ENCODE data around the gene TPSAB1. TPM values are rescaled to one million over a fixed set of nuclear protein-coding genes. Genes with fewer than 3 reads are reported as not detected.
"Not testable (repeated sequence)": the region's sequence is repeated elsewhere in the genome, so short reads cannot be mapped to it uniquely, and the experiment has no call there.

Gene TPSAB1
- total and polyA plus RNA-seq, 3 experiments from 2014 or later: not detected

GRCh38 chr16:1269418-1269817, 28.9 kb downstream of the TPSAB1 start:
- H3K27ac Mint-ChIP-seq; POLR2A ChIA-PET; H3K9me3 ChIP-seq (ENCODE audit: low read length); H3K36me3 ChIP-seq (ENCODE audit: insufficient read depth, low read length); H3K4me1 Mint-ChIP-seq; H3K9me3 Mint-ChIP-seq; H3K27ac ChIP-seq (ENCODE audit: low read depth, low read length); H3K27me3 ChIP-seq (ENCODE audit: insufficient read depth, low read length, poor library complexity, severe bottlenecking); H3K4me3 Mint-ChIP-seq; CTCF ChIA-PET; DNase-seq; H3K4me3 ChIP-seq (ENCODE audit: low read length); H3K36me3 Mint-ChIP-seq; H3K4me1 ChIP-seq (ENCODE audit: insufficient read depth, low read length): not testable (repeated sequence)
- H3K27me3 Mint-ChIP-seq: peaks cover 8 to 15% of the 10 kb centered on the region in 2 donors

DNA sequence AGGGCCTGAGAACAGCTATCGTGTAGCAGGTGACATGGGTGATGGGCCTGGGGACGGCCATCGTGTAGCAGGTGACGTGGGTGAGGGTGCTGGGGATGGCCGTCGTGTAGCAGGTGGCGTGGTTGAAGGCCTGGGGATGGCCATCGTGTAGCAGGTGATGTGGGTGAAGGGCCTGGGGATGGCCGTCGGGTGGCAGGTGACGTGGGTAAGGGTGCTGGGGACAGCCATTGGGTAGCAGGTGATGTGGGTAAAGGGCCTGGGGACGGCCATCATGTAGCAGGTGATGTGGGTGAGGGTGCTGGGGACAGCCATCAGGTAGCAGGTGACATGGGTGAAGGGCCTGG, 30.8 kb downstream of the TPSAB1 start:
- DNase-seq: no peak
- ChIA-PET POLR2A (no interaction called here), CTCF (no interaction called here)
- no peaks in the 10 kb centered on the region for H3K36me3 Mint-ChIP-seq
- Histone ChIP-seq H3K4me1 (ENCODE audit: insufficient read depth, low read length) (no peaks in the 10 kb centered on the region), H3K27me3 (ENCODE audit: insufficient read depth, low read length, poor library complexity, severe bottlenecking) (no peaks in the 10 kb centered on the region), H3K9me3 (ENCODE audit: low read length) (no peaks in the 10 kb centered on the region), H3K27ac (ENCODE audit: low read depth, low read length) (no peak overlapping the region), H3K4me3 (ENCODE audit: low read length) (no peak overlapping the region), H3K36me3 (ENCODE audit: insufficient read depth, low read length) (no peaks in the 10 kb centered on the region)
- peaks cover 0 to 5% (median 0%) of the 10 kb centered on the region in 3 donors for H3K4me1 Mint-ChIP-seq
- no peaks in the 10 kb centered on the region for H3K9me3 Mint-ChIP-seq
- no peak overlapping the region for H3K4me3 Mint-ChIP-seq
- peaks cover 12 to 23% of the 10 kb centered on the region in 2 donors for H3K27me3 Mint-ChIP-seq
- H3K27ac Mint-ChIP-seq: no peak overlapping the region

GRCh38 chr16:1271724-1272413, 31.4 kb downstream of the TPSAB1 start:
- DNase-seq; CTCF ChIA-PET; H3K36me3 ChIP-seq (ENCODE audit: insufficient read depth, low read length); H3K9me3 ChIP-seq (ENCODE audit: low read length); H3K4me3 ChIP-seq (ENCODE audit: low read length); H3K27ac Mint-ChIP-seq; H3K4me3 Mint-ChIP-seq; H3K36me3 Mint-ChIP-seq; POLR2A ChIA-PET; H3K4me1 ChIP-seq (ENCODE audit: insufficient read depth, low read length); H3K27ac ChIP-seq (ENCODE audit: low read depth, low read length); H3K27me3 ChIP-seq (ENCODE audit: insufficient read depth, low read length, poor library complexity, severe bottlenecking); H3K4me1 Mint-ChIP-seq; H3K9me3 Mint-ChIP-seq: not testable (repeated sequence)
- peaks cover 12 to 23% of the 10 kb centered on the region in 2 donors for H3K27me3 Mint-ChIP-seq

- Mint-ChIP-seq H3K36me3 (no peaks in the 10 kb centered on the region), H3K4me1 (peaks cover 0 to 5% (median 0%) of the 10 kb centered on the region in 3 donors), H3K27me3 (peaks cover 12 to 25% of the 10 kb centered on the region in 2 donors), H3K4me3 (no peak overlapping the region), H3K9me3 (no peaks in the 10 kb centered on the region), H3K27ac (no peak overlapping the region)
- no peak overlapping the region for H3K27ac ChIP-seq (ENCODE audit: low read depth, low read length)
- POLR2A ChIA-PET: no interaction called here
- H3K36me3 ChIP-seq (ENCODE audit: insufficient read depth, low read length): no peaks in the 10 kb centered on the region
- no peak overlapping the region for H3K4me3 ChIP-seq (ENCODE audit: low read length)
- peaks cover 2% of the 10 kb centered on the region for H3K27me3 ChIP-seq (ENCODE audit: insufficient read depth, low read length, poor library complexity, severe bottlenecking)
- no peak for DNase-seq
- no peaks in the 10 kb centered on the region for H3K9me3 ChIP-seq (ENCODE audit: low read length)
- no peaks in the 10 kb centered on the region for H3K4me1 ChIP-seq (ENCODE audit: insufficient read depth, low read length)
- CTCF ChIA-PET: no interaction called here
Observed at GRCh38 chr16:1272453-1273198, 32.1 kb downstream of the TPSAB1 start.

- no peaks in the 10 kb centered on the region for H3K9me3 ChIP-seq (ENCODE audit: low read length)
- ChIA-PET POLR2A (no interaction called here), CTCF (interaction anchor here (0.9 kb wide), 1 partner anchor 9 kb away, joined by 3 read pairs; no protein-coding TSS in a partner anchor)
- no peaks in the 10 kb centered on the region for H3K4me1 ChIP-seq (ENCODE audit: insufficient read depth, low read length)
- Mint-ChIP-seq H3K36me3 (no peaks in the 10 kb centered on the region), H3K9me3 (peaks cover 0 to 2% (median 0%) of the 10 kb centered on the region in 5 donors), H3K4me3 (no peak overlapping the region), H3K4me1 (peaks cover 0 to 5% (median 0%) of the 10 kb centered on the region in 3 donors), H3K27me3 (peaks cover 12 to 28% of the 10 kb centered on the region in 2 donors), H3K27ac (no peak overlapping the region)
- no peak for DNase-seq
- no peak overlapping the region for H3K27ac ChIP-seq (ENCODE audit: low read depth, low read length)
- no peaks in the 10 kb centered on the region for H3K36me3 ChIP-seq (ENCODE audit: insufficient read depth, low read length)
- no peak overlapping the region for H3K4me3 ChIP-seq (ENCODE audit: low read length)
- peaks cover 4% of the 10 kb centered on the region for H3K27me3 ChIP-seq (ENCODE audit: insufficient read depth, low read length, poor library complexity, severe bottlenecking)
Observed at GRCh38 chr16:1273816-1274215, 33.3 kb downstream of the TPSAB1 start.

GRCh38 chr16:1274767-1275166, 34.3 kb downstream of the TPSAB1 start:
- H3K9me3 ChIP-seq (ENCODE audit: low read length): no peaks in the 10 kb centered on the region

GRCh38 chr16:1275791-1276579, 35.5 kb downstream of the TPSAB1 start:
- Mint-ChIP-seq H3K27me3 (peaks cover 12 to 18% of the 10 kb centered on the region in 2 donors), H3K4me3 (no peak overlapping the region), H3K9me3 (peaks cover 0 to 2% (median 0%) of the 10 kb centered on the region in 5 donors), H3K27ac (no peak overlapping the region), H3K36me3 (no peaks in the 10 kb centered on the region), H3K4me1 (peaks cover 0 to 5% (median 0%) of the 10 kb centered on the region in 3 donors)
- no peak overlapping the region for H3K27ac ChIP-seq (ENCODE audit: low read depth, low read length)
- peaks cover 4% of the 10 kb centered on the region for H3K27me3 ChIP-seq (ENCODE audit: insufficient read depth, low read length, poor library complexity, severe bottlenecking)
- POLR2A ChIA-PET: no interaction called here
- CTCF ChIA-PET: no interaction called here
- no peak overlapping the region for H3K4me3 ChIP-seq (ENCODE audit: low read length)
- no peaks in the 10 kb centered on the region for H3K36me3 ChIP-seq (ENCODE audit: insufficient read depth, low read length)
- DNase-seq: no peak
- H3K9me3 ChIP-seq (ENCODE audit: low read length): no peaks in the 10 kb centered on the region
- H3K4me1 ChIP-seq (ENCODE audit: insufficient read depth, low read length): no peaks in the 10 kb centered on the region

More at GRCh38 chr16:1274767-1275166, 34.3 kb downstream of the TPSAB1 start:
- no peaks in the 10 kb centered on the region for H3K36me3 ChIP-seq (ENCODE audit: insufficient read depth, low read length)
- H3K27me3 Mint-ChIP-seq: peaks cover 12 to 24% of the 10 kb centered on the region in 2 donors
- no peak overlapping the region for H3K27ac ChIP-seq (ENCODE audit: low read depth, low read length)
- no peak overlapping the region for H3K4me3 Mint-ChIP-seq
- peaks cover 4% of the 10 kb centered on the region for H3K27me3 ChIP-seq (ENCODE audit: insufficient read depth, low read length, poor library complexity, severe bottlenecking)
- no peaks in the 10 kb centered on the region for H3K36me3 Mint-ChIP-seq
- CTCF ChIA-PET: interaction anchor here (0.9 kb wide), 1 partner anchor 10 kb away, joined by 3 read pairs; no protein-coding TSS in a partner anchor
- no peaks in the 10 kb centered on the region for H3K4me1 ChIP-seq (ENCODE audit: insufficient read depth, low read length)
- H3K4me3 ChIP-seq (ENCODE audit: low read length): no peak overlapping the region
- peaks cover 0 to 5% (median 0%) of the 10 kb centered on the region in 3 donors for H3K4me1 Mint-ChIP-seq
- no peak overlapping the region for H3K27ac Mint-ChIP-seq
- H3K9me3 Mint-ChIP-seq: peaks cover 0 to 2% (median 0%) of the 10 kb centered on the region in 5 donors
- DNase-seq: no peak
- POLR2A ChIA-PET: no interaction called here

DNA sequence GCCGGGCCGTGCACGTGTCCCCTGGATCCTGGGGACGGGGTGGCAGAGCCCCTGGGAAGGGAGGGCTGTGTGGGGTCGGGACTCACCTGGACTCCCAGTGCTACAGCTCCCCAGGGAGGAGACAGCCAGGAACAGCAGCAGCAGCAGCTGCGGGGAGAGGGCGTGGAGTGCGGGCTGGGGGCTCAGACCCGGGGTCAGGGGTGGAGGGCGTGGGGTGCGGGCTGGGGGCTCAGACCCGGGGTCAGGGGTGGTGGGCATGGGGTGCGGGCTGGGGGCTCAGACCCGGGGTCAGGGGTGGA, 36.0 kb downstream of the TPSAB1 start:
- H3K4me3 ChIP-seq (ENCODE audit: low read length): no peak overlapping the region
- no peaks in the 10 kb centered on the region for H3K36me3 ChIP-seq (ENCODE audit: insufficient read depth, low read length)
- Mint-ChIP-seq H3K4me3 (no peak overlapping the region), H3K4me1 (peaks cover 0 to 5% (median 0%) of the 10 kb centered on the region in 3 donors), H3K36me3 (no peaks in the 10 kb centered on the region), H3K27me3 (peaks cover 12 to 18% of the 10 kb centered on the region in 2 donors), H3K27ac (no peak overlapping the region), H3K9me3 (peaks cover 0 to 2% (median 0%) of the 10 kb centered on the region in 5 donors)
- no peak overlapping the region for H3K27ac ChIP-seq (ENCODE audit: low read depth, low read length)
- ChIA-PET POLR2A (no interaction called here), CTCF (no interaction called here)
- DNase-seq: no peak
- H3K4me1 ChIP-seq (ENCODE audit: insufficient read depth, low read length): no peaks in the 10 kb centered on the region
- peaks cover 4% of the 10 kb centered on the region for H3K27me3 ChIP-seq (ENCODE audit: insufficient read depth, low read length, poor library complexity, severe bottlenecking)
- no peaks in the 10 kb centered on the region for H3K9me3 ChIP-seq (ENCODE audit: low read length)
